Spleen (tissue), 7 donors: Measurements from ENCODE around the gene SUCLG2.

Source experiments
- POLR2A ChIP-seq, 3 donors: fragments of 450-650 bp; IDR thresholded peaks; one replicate each; pipeline ENCODE4 v1.5.1; 2017; ENCODE audit warnings: antibody characterized with exemption in 3 of 3, mild to moderate bottlenecking in 1 of 3
- POLR2AphosphoS5 ChIP-seq, 3 donors: sonication (generic); formaldehyde crosslinking; IDR thresholded peaks; one replicate each; pipeline ENCODE4 v1.5.1; 2017; ENCODE audit warnings: antibody characterized with exemption in 3 of 3
- TF ChIP-seq, protein P1 (sequence below), 11 experiments: fragments of 200-600 bp in 7 of 11; fragments of 450-650 bp in 4 of 11; sonication (generic) in 4 of 11; IDR thresholded peaks in 8 of 11; conservative IDR thresholded peaks in 3 of 11; 1 replicate in 7 of 11; 2 replicates in 4 of 11; pipeline versions ENCODE4 v1.4.0 to v1.8.0; 2016 to 2021; ENCODE audit warnings: antibody characterized with exemption in 11 of 11, inconsistent platforms in 4 of 11, mild to moderate bottlenecking in 1 of 11
- donor health status: DM: no; HTN: no; CAD: no; lungs with moderate emphysema.
- donor health status: DM: no; HTN: no; CAD: no.
- donor health status: DM: no; HTN: no; CAD: no.

DNA sequence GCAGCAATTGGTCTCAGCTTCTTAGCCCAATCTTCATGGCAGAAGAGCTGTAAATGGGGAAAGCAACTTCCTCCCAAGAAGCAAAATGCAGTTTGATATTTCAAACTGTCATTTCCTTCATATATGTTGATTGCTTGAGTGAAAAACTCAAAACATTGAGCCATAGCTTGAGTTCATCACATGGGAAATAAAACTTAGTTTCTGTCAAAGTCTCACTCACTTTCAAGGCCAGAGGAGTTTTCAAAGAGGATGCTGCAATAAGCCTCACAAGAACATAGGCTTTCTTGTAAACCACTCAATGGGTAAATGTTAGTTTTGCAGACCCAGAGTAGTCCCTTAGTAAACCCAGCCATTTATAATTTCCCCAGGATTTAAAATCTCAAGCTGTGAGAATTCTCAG is 29.1 kb upstream of the SUCLG2 start:
- TF ChIP-seq, protein P1, sequence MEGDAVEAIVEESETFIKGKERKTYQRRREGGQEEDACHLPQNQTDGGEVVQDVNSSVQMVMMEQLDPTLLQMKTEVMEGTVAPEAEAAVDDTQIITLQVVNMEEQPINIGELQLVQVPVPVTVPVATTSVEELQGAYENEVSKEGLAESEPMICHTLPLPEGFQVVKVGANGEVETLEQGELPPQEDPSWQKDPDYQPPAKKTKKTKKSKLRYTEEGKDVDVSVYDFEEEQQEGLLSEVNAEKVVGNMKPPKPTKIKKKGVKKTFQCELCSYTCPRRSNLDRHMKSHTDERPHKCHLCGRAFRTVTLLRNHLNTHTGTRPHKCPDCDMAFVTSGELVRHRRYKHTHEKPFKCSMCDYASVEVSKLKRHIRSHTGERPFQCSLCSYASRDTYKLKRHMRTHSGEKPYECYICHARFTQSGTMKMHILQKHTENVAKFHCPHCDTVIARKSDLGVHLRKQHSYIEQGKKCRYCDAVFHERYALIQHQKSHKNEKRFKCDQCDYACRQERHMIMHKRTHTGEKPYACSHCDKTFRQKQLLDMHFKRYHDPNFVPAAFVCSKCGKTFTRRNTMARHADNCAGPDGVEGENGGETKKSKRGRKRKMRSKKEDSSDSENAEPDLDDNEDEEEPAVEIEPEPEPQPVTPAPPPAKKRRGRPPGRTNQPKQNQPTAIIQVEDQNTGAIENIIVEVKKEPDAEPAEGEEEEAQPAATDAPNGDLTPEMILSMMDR (IDR thresholded peaks at IDR 0.05 in 8 of 11, conservative IDR thresholded peaks at IDR 0.05 in 3 of 11): no peak
- no peak for TF ChIP-seq POLR2AphosphoS5 (IDR thresholded peaks at IDR 0.05)
- no peak for TF ChIP-seq POLR2A (IDR thresholded peaks at IDR 0.05)
